ENCODE results near the gene KAZN.

GRCh38 chr1:15120251-15120945, 521.9 kb downstream of the KAZN start:
- TF ChIP-seq, protein P1, sequence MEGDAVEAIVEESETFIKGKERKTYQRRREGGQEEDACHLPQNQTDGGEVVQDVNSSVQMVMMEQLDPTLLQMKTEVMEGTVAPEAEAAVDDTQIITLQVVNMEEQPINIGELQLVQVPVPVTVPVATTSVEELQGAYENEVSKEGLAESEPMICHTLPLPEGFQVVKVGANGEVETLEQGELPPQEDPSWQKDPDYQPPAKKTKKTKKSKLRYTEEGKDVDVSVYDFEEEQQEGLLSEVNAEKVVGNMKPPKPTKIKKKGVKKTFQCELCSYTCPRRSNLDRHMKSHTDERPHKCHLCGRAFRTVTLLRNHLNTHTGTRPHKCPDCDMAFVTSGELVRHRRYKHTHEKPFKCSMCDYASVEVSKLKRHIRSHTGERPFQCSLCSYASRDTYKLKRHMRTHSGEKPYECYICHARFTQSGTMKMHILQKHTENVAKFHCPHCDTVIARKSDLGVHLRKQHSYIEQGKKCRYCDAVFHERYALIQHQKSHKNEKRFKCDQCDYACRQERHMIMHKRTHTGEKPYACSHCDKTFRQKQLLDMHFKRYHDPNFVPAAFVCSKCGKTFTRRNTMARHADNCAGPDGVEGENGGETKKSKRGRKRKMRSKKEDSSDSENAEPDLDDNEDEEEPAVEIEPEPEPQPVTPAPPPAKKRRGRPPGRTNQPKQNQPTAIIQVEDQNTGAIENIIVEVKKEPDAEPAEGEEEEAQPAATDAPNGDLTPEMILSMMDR (IDR thresholded peaks at IDR 0.05; ENCODE audit: control extremely low read depth in 1 of 3, insufficient read depth in 1 of 3, low read depth in 1 of 3, low read length in 3 of 3) = no peak
- TF ChIP-seq POLR2AphosphoS5 (IDR thresholded peaks at IDR 0.05; ENCODE audit: low read depth, low read length) (no peak), SP1 (IDR thresholded peaks at IDR 0.05; ENCODE audit: low read depth, low read length) (no peak)
